Stomach (tissue), 9 donors: ENCODE measurements around the gene FAM124A. TPM values are rescaled to one million over a fixed set of nuclear protein-coding genes. Genes with fewer than 3 reads are reported as not detected.

Experiments used
- DNase-seq, 2 donors: peaks; one replicate each; pipeline versions ENCODE4 v3.0.0 to v3.0.0-alpha.2; 2013 to 2019
- H3K27ac ChIP-seq, 5 donors: fragments of 200-600 bp in 4 of 5; sonication (generic) in 4 of 5; one replicate each; pipeline ENCODE4 v1.5.1; 2013 to 2019; ENCODE audit warnings: mild to moderate bottlenecking in 1 of 5, moderate library complexity in 1 of 5
- H3K27me3 ChIP-seq, 3 donors: fragments of 200-600 bp; sonication (generic); one replicate each; pipeline ENCODE4 v1.5.1; 2017 to 2019; ENCODE audit warnings: mixed run types in 1 of 3
- H3K36me3 ChIP-seq, 4 donors: fragments of 200-600 bp; sonication (generic); 1 replicate in 3 of 4; 2 replicates in 1 of 4; pipeline ENCODE4 v1.5.1; 2016 to 2019
- H3K4me1 ChIP-seq, 4 donors: fragments of 200-600 bp; sonication (generic); one replicate each; pipeline ENCODE4 v1.5.1; 2016 to 2019
- H3K4me3 ChIP-seq, 4 donors: fragments of 200-600 bp; sonication (generic) in 3 of 4; one replicate each; pipeline ENCODE4 v1.5.1; 2016 to 2019; ENCODE audit warnings: mild to moderate bottlenecking in 1 of 4
- H3K9me3 ChIP-seq, 4 donors: fragments of 200-600 bp; sonication (generic); one replicate each; pipeline ENCODE4 v1.5.1; 2016 to 2019
- CTCF ChIP-seq, 7 experiments: fragments of 450-650 bp in 4 of 7; fragments of 200-600 bp in 3 of 7; sonication (generic) in 3 of 7; IDR thresholded peaks; one replicate each; pipeline ENCODE4 v1.5.1; 2016 to 2019; ENCODE audit warnings: antibody characterized with exemption in 7 of 7, control low read depth in 2 of 7, mild to moderate bottlenecking in 1 of 7
- EP300 ChIP-seq: sonication (generic); formaldehyde crosslinking; IDR thresholded peaks from one replicate; pipeline ENCODE4 v1.6.1; 2017; ENCODE audit warnings: antibody characterized with exemption
- POLR2A ChIP-seq, 4 donors: fragments of 450-650 bp; IDR thresholded peaks; one replicate each; pipeline ENCODE4 v1.6.1; 2016; ENCODE audit warnings: antibody characterized with exemption in 4 of 4, control low read depth in 2 of 4, mild to moderate bottlenecking in 1 of 4, moderate library complexity in 1 of 4
- POLR2AphosphoS5 ChIP-seq, 3 donors: sonication (generic); formaldehyde crosslinking; IDR thresholded peaks; one replicate each; pipeline ENCODE4 v1.6.1; 2016; ENCODE audit warnings: antibody characterized with exemption in 3 of 3
- WGBS, 5 donors: extraction: QIAGEN DNeasy Blood & Tissue Kit in 3 of 5; methylation state at CpG; one replicate each; pipeline versions ENCODE4 v1.1.5 to v1.1.7; 2013 to 2018; 5-methylcytosine and 5-hydroxymethylcytosine counted together
- intact Hi-C: fragments of 100-400 bp; cut with DNase I; formaldehyde crosslinking; loops from one replicate; pipeline ENCODE4 v1.15.1; 2023; ENCODE audit warnings: low total_unique reads
- polyA plus RNA-seq, 3 donors: library from polyadenylated mRNA; stranded (reverse); fragments of 200-250 nt; gene quantifications; one replicate each; pipeline ENCODE4 v1.2.3, GENCODE V29; 2013
- total RNA-seq, 5 donors: library from RNA; depleted of rRNA; stranded (reverse); fragments of >200 nt; gene quantifications; one replicate each; pipeline versions ENCODE4 v1.1.0 to v1.2.3, GENCODE V29; 2014 to 2016
- donor health status: healthy with polysubstance abuse.
- donor health status: Bipolar disorder and iron deficiency.
- donor health status: healthy.

Gene FAM124A
- total and polyA plus RNA-seq, 8 donors: 0.46 to 21.0 (median 2.6) TPM

- TF ChIP-seq CTCF (IDR thresholded peaks at IDR 0.05) (no peak), EP300 (no peak), POLR2AphosphoS5 (IDR thresholded peaks at IDR 0.05) (no peak), POLR2A (IDR thresholded peaks at IDR 0.05) (no peak)
These were observed 96.7 kb downstream of the FAM124A start for GRCh38 chr13:51318876-51319275.

GRCh38 chr13:51321836-51322235, 99.6 kb downstream of the FAM124A start:
- Histone ChIP-seq H3K4me1 (no peaks in the 10 kb centered on the region), H3K9me3 (no peaks in the 10 kb centered on the region), H3K4me3 (no peak overlapping the region), H3K36me3 (no peaks in the 10 kb centered on the region), H3K27ac (no peak overlapping the region), H3K27me3 (no peaks in the 10 kb centered on the region)
- intact Hi-C loops: no loop called here
- TF ChIP-seq EP300 (no peak), CTCF (IDR thresholded peaks at IDR 0.05) (no peak), POLR2AphosphoS5 (IDR thresholded peaks at IDR 0.05) (no peak), POLR2A (IDR thresholded peaks at IDR 0.05) (no peak)
- WGBS, 5 donors: 76 to 86% (median 83%) methylated on average over 2 of the region's 2 CpGs
- no peak for DNase-seq

More at GRCh38 chr13:51318876-51319275, 96.7 kb downstream of the FAM124A start:
- Histone ChIP-seq H3K27ac (no peak overlapping the region), H3K4me1 (no peaks in the 10 kb centered on the region), H3K4me3 (no peak overlapping the region), H3K27me3 (no peaks in the 10 kb centered on the region), H3K9me3 (no peaks in the 10 kb centered on the region), H3K36me3 (no peaks in the 10 kb centered on the region)
- intact Hi-C loops: no loop called here
- 79 to 93% (median 87%) methylated on average over 3 of the region's 3 CpGs for WGBS, 5 donors
- DNase-seq: no peak

- TF ChIP-seq CTCF (IDR thresholded peaks at IDR 0.05) (no peak), EP300 (no peak), POLR2AphosphoS5 (IDR thresholded peaks at IDR 0.05) (no peak), POLR2A (IDR thresholded peaks at IDR 0.05) (no peak)
These were observed 100.6 kb downstream of the FAM124A start for GRCh38 chr13:51322826-51323225.

GRCh38 chr13:51323824-51324511, 101.8 kb downstream of the FAM124A start:
- Histone ChIP-seq H3K4me3 (no peak overlapping the region), H3K9me3 (no peaks in the 10 kb centered on the region), H3K4me1 (no peaks in the 10 kb centered on the region), H3K27ac (no peak overlapping the region), H3K36me3 (no peaks in the 10 kb centered on the region), H3K27me3 (no peaks in the 10 kb centered on the region)
- TF ChIP-seq EP300 (no peak), CTCF (IDR thresholded peaks at IDR 0.05) (no peak), POLR2AphosphoS5 (IDR thresholded peaks at IDR 0.05) (no peak)
- DNase-seq: no peak
- 79 to 89% (median 83%) methylated on average over 5 of the region's 5 CpGs for WGBS, 5 donors
- intact Hi-C loops: no loop called here

More at GRCh38 chr13:51322826-51323225, 100.6 kb downstream of the FAM124A start:
- Histone ChIP-seq H3K27ac (no peak overlapping the region), H3K4me1 (no peaks in the 10 kb centered on the region), H3K36me3 (no peaks in the 10 kb centered on the region), H3K9me3 (no peaks in the 10 kb centered on the region), H3K27me3 (no peaks in the 10 kb centered on the region), H3K4me3 (no peak overlapping the region)
- DNase-seq: no peak
- intact Hi-C loops: no loop called here
- WGBS, 5 donors: 77 to 96% (median 81%) methylated on average over 3 of the region's 3 CpGs
